Esophagus mucosa (tissue), 1 donor: ENCODE data around the gene AVPR1B. TPM values are rescaled to one million over a fixed set of nuclear protein-coding genes. Genes with fewer than 3 reads are reported as not detected.
A peak's percentile ranks its signal among the peaks of the same experiment; 100 is the strongest.

Source experiments
- ATAC-seq: fragments of 200-7000 bp; cut with Tn5 transposase; one replicate; pipeline ENCODE4 v1.9.1; 2020
- total RNA-seq: library from RNA; stranded (reverse); gene quantifications from one replicate; pipeline ENCODE4 v1.2.4, GENCODE V29; 2023
- donor health status: DM: yes; HTN: yes; CAD: no.

Gene AVPR1B, protein sequence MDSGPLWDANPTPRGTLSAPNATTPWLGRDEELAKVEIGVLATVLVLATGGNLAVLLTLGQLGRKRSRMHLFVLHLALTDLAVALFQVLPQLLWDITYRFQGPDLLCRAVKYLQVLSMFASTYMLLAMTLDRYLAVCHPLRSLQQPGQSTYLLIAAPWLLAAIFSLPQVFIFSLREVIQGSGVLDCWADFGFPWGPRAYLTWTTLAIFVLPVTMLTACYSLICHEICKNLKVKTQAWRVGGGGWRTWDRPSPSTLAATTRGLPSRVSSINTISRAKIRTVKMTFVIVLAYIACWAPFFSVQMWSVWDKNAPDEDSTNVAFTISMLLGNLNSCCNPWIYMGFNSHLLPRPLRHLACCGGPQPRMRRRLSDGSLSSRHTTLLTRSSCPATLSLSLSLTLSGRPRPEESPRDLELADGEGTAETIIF
- total RNA-seq: not detected

DNA sequence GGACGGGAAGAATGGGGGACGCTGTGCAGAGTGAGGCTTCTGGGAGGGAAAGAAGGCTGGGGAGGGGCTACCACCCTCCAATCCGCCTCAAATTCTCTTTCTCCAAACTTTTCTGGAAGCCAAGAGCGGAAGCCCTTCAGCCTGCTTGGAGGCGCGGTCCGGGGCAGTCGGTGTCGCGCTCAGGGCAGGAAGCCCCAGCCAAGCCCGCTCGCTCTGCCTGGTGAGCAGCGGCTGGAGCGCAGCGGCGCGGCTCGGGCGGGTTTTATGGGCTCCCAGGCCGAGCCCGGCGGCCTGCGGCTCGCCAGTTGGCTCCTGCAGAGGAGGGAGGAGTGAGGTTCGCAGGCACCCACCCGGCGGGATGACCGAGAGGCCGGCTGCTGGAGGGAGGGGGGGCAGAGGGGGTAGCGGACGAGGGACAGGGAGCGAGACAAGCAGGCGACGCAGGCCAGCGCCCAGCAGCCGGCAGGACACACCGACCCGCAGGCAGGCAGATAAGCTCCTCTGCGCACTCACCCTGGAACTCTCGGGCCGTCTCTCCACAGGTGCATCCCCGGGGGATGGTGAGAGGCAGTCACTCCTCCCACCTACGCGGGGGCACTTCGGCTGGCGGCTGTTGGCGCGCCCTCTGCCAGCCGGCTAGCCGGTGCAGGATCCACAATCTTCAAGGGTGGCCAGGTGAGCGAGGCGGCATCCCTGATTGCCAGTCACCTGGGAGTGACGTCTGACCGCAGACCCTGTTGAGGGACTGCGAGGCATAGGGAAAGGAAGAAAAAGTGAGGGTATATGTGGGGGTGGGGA, at the start of gene AVPR1B:
Gene AVPR1B, minus strand, starts transcription at position 238 of the 798 bp plus-strand sequence. CDS start 498 bp downstream, outside the sequence.
- ATAC-seq: peak; percentile 62

DNA sequence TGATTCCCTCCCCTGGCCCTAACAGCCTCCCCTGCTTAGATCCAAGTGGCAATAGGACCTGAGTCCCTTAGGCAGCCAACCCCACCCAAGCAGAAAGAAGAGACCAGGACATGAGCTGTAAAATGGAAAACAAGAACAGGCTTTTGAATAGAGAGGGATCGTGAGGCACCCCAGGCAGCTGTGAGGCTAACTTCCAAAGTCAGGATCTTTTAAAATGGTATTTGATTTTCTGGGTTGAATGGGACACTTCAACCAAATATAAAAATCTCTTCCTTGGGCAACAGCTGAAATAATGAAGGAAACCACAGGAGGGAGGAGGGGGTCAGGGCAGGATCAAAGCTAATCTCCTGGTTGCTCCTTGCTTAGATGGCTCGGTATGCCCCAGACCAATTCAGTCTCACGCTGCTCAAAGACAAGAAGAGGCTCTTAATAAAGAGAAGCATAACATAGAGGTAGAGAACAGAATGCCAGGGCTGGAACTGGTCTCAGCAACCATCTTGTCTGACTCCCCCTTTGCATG, 28.6 kb upstream of the AVPR1B start:
- no peak for ATAC-seq

DNA sequence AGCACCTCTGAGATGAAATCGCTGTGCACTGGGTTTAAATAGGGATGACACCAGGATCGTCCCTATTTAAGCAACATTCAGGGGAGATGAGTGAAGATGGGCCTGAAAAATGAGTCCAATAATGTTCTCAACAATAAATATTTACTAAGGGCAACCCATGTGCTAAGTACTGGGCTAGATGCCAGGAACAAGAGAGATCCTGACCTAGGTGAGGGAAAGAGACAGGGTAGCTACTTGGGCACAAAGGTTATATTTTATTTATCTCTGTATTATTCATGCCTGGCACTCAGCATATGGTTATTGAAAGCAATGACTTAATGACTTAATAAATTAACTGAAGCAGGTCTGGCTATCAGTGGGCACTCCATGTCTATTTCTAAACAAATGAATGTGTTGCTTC, 27.4 kb upstream of the AVPR1B start:
- no peak for ATAC-seq

DNA sequence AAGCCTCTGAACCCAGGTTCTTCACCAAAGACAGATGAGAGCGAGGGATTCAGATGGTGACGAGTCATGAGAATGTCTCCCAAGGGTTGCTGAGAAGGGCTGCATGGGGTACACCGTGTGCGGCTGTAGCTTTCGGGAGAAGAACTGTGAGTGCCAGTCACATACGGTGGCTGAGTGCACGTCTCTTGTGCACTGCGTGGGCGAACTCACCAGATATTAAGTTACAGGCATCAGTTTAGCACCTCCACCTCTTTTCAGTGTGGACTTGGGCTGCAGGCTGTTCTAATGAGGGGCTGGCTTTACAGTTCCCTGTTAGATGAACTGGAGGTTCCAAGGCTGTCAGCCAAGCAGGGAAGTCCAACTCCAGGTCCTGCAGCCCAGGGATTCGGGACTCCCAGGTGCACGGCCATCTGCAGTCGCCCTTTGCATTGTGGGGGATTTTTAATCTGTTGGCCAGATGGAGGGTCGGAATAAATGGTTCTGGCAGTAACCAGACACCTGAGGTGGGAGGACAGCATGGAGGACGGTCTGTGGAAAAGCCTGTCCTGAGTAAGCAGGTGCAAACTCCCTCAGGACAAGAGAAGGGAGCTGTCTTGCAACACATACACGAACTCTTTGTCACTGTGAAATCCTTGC, 26.5 kb upstream of the AVPR1B start:
- no peak for ATAC-seq

DNA sequence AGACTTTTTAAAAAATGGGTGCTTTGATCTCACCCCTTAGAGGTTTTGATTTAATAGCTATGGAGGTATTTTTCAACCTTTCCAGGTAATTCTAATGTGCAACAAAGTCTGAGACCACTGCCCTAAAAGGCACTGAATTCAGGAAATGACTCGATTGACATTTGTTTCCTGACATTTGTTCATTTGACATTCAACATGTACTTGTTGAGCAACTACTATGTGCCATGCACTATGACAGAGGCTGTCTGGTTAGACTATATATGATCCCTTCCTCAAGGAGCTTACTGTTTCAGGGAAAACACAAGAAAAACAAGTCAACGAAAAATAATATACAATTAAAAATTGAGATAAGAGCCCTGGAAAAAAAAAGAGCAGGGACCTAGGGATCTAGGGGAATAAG, 25.6 kb upstream of the AVPR1B start:
- ATAC-seq: no peak

DNA sequence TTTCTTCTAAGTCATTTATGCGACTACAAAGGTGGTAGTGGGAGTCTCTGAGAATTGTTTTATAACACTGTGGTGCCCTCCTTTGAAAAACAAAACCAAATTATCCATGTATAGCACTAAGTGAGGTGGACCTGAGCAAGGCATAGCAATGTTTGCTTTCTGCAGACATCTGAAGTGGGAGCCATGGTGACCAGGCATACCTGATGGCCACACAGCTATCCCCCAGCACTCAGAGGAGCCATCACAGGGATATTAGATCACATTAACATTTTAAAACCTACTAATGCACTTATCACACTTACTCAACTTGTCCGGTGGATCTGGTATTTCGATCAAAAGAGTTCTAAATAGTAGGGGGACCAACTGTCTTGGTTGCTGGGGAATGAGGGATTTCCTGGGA, 24.8 kb upstream of the AVPR1B start:
- no peak for ATAC-seq

DNA sequence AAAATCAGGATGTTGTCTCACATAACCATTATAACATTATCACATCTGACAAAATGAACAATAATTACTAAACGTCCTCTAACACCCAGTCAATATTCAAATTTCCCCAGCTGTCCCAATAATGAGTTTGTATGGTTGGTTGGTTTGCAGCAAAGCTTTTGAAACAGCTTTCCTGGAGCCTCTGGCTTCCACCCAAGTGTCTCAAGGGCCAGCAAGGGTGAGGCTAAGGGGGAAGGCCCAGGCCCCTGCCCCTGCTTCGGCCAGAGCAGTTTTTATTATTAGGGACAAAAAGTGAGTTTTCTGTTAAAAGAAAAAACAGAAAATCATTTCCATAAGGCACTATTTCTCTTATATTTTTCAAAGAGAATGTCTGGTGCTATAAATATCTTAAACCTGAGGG, 19.1 kb upstream of the AVPR1B start:
- ATAC-seq: no peak

DNA sequence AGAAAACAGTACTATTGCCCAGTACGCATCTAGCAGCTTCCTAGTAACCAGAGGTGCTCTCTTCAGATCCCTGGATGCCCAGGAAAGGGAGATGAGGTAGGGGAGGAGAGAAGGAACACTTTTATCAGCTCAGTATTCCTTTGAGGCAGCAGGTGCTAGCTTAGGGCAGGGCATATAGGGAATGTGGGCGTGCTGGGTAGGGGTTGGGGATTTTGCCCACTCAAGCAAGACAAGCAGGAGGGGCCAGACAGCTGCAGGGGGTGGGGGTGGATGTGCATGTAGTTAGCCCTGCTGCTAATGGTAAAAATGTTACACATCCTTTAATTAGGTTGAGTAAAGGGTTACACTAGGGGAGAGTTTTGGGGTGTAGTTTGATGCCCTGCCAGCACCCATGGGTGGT, 18.1 kb upstream of the AVPR1B start:
- no peak for ATAC-seq

DNA sequence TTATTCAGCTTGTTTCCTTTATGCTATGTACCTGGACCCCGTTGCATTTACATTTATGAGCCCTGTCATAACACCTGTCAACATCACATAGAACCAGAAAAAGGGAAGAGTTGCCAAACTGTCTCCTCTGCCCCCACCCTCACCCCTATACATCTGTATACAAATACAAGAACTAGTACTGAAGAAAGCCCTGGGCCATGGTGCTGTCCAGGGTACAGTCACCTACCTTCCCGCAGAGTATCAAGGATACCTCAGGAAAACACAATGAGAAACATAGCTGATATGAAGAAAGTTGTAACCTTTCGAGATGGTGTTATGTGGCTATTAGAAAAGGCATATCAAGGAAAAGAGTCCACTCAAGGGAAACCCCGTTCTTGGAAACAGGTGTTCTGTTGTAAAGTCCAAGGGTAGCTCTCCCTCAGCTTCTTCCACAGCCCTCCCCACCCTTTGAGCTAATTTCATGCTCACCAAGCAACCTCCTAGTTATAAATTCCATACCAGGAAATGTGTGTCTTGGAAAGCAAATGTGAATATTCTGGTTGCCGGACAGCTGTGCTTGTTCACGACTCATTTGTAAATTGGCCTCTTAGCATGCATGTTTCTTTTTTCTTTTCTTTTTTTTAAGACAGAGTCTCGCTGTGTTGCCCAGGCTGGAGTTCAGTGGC, 16.7 kb upstream of the AVPR1B start:
- ATAC-seq: no peak

DNA sequence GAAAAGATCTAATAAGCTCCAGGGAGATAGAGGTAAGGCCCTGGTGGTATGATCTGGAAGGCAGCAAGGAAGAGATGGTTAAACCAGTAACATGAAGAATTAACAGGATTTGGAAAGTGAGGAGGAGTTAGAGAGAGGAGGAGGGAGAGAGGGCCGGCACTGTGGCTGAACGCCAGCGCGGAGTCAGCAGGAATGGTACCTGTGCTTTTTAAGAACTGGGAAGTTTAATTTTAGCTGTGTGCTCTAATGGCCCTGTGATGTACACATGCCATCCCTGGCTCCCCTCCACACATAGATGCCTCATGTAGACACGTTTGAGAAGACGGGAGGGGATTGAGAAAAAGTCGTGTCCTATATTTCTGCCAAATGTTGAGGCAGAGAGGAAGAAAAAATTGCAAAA, 13.8 kb upstream of the AVPR1B start:
- ATAC-seq: no peak

DNA sequence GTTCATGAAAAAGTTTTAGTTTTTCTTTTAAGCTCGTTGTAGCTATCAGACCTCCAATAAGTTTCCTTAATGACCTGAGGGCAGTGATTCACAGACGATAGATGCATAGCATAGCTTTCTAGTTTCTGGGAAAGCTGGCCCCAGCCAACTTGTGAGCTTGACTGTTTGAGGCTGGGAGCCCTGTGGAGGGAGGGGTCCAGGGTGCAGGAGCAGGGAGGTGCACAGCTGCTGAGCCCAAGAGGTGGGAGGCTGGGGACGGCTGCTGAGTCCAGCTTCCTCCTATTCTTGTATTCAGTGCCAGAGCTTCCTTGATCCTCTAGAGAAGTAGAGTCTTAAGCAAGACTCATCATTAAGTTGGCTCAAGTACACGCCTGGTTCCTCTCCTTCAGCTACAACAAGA, 11.0 kb upstream of the AVPR1B start:
- no peak for ATAC-seq

DNA sequence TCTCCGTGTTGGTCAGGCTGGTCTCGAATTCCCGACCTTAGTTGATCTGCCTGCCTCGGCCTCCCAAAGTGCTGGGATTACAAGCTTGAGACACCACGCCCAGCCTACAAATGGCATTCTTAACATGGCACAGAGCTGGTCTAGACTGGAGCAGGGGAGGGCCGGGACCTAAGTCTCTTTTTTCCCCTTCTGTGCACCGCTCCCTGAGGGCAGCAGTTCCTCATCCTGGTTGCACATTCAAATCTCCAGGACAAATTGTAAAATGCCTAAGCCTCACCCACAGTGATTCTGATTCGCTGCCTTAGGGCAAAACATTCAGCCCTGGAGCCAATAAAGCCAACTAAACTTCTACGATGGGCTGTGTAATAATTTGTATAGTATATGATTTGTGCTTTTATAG, 10.1 kb upstream of the AVPR1B start:
- ATAC-seq: no peak

DNA sequence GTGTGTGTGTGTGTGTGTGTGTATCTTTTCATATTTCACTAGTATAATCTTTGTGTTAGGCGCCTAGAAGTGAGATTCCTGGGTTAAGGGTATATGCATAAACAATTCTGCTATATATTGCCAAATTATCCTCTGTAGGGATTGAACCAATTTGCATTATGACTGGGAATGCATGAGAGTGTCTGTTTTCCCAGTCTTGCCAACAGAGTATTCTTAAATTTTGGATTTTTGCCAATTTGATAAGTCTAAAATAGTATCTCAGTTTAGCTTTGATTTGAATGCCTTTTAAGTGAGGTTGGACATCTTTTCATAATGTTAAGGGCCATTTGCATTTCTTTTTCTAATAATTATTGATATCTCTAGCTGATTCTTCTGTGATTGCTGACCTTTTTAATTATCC, 8.2 kb upstream of the AVPR1B start:
- no peak for ATAC-seq

DNA sequence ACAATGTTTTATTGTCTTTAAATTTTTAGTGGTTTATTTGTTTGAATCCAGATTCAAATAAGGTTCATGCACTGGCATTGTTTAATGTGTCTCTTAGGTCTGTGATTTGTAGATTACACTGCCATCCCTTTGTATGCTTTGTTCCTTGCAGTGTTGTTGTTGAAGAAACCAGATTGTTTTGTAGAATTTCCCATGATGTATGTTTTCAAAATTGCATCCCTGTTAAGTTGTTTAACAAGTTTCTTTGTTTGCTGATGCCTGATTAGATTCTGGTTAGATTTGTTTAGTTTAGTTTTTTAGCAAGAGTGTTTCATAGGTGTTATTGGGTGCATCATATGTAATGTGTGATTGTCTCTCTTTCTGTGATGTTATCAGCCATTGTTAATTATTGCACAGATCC, 5.5 kb upstream of the AVPR1B start:
- no peak for ATAC-seq

DNA sequence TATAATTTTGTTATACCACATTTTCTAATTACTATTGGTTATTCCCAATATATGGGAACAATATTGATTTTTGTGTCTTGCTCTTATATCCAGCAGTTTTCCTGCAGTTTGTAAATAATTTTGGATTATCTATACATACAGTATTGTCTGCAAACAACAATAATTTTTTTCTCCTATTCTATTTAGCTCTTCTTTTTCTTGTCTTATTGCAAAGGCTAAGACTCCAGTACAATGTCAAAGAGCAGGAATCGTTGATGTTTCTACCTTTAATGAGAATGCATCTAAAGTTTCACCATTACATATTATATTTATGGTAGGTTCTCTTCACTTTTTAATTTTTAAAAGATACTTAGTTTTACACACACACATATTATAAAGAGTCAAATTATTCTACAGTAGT, 4.1 kb upstream of the AVPR1B start:
- no peak for ATAC-seq

DNA sequence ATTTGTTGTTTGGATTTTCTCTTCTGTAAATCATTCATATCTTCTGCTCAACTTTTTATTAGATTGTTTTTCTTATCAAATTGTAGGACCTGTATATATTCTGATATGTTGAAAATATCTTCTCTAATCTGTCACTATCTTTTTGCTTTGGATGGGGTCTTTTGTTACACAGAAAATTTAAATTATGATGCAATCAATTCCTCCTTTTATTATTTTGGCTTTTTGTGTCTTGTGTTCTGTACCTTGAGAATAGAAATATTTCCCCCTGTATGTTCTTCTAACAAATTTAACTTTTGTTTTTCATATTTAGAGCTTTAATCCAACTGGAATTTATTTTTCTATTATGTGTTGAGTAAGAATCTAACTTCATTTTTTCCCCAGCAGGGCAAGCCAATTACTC, 3.2 kb upstream of the AVPR1B start:
- no peak for ATAC-seq

DNA sequence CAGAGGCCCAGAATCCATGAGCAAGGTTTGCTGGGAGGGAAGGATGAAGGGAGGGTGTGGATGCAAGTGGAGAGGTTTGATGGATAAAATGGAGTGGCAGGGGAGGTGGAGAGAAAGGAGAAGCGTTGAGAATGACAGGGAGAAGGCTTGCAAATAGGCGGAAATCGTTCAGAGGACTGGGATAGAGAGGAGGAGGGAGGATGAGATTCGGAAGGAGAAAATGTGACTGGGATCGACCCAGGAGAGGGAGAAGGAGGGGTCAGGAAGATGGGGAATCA, 376 bp downstream of the AVPR1B start:
- no peak for ATAC-seq

DNA sequence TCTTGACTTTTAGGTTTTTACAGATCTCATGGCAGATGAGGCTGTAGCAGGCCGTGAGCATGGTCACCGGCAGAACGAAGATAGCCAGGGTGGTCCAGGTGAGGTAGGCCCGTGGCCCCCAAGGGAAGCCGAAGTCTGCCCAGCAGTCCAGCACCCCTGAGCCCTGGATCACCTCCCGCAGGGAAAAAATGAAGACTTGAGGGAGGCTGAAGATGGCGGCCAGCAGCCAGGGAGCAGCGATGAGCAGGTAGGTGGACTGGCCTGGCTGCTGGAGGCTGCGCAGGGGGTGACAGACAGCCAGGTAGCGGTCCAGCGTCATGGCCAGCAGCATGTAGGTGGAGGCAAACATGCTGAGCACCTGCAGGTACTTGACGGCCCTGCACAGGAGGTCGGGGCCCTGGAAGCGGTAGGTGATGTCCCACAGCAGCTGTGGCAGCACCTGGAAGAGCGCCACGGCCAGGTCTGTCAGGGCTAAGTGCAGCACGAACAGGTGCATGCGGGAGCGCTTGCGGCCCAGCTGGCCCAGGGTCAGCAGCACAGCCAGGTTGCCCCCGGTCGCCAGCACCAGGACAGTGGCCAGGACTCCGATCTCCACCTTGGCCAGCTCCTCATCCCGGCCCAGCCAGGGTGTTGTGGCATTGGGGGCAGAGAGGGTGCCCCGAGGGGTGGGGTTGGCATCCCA, 856 bp downstream of the AVPR1B start:
- ATAC-seq: no peak

DNA sequence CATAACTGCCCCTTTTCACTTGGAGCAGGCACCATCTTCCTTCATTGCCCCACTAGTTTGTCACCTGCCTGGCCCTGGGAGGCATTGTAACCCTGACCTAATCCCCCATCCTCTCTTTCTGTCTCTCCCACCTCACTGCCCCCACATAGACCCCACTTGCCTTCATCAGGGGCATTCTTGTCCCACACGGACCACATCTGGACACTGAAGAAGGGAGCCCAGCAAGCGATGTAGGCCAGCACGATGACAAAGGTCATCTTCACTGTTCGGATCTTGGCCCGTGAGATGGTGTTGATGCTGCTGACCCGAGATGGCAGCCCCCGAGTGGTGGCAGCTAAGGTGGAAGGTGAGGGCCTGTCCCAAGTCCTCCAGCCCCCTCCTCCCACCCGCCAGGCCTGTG, 1.4 kb downstream of the AVPR1B start:
- no peak for ATAC-seq

DNA sequence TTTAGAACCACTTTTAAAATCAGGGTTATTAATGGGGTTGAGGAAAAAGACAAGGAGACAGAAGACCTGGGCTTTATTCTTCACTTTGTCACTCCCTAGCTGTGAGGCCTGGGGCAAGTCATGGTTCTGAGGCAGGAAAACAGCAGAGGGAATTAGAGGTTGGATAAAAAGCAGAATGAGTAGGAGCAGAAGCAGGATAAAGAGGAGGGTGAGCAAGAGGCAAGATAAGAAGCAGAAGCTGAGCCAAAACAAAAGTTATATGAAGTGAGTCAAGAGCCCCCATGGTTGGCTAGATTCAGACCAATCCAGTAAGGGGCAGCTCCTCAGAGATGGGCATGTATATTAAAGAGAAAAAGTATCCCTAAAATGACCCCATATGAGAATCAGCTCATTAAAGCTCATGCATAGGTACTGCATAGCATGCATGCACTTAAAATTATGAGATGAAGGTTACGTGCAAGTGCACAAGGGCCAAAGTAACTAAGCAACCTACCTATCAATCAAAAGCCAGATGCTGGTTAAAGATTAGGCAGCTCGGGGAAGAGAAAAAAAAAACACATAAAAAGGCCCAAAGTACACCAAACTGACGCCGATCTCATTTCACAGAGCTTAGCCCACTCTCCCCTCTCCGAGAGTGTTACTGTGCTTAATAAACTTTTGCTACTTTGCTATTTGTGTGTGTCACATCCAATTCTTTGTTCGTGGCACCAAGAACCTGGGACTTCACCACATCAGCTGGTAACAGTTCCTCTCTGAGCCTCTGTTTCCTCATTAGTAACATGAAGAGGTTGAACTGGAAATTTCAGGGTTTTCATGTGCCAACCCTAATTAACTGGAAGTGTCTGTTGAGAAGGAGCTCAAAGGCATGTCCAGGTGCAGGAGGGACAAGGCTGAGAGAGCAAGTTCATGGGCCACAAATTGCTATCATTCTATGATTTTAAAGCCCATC, 2.2 kb downstream of the AVPR1B start:
- no peak for ATAC-seq

DNA sequence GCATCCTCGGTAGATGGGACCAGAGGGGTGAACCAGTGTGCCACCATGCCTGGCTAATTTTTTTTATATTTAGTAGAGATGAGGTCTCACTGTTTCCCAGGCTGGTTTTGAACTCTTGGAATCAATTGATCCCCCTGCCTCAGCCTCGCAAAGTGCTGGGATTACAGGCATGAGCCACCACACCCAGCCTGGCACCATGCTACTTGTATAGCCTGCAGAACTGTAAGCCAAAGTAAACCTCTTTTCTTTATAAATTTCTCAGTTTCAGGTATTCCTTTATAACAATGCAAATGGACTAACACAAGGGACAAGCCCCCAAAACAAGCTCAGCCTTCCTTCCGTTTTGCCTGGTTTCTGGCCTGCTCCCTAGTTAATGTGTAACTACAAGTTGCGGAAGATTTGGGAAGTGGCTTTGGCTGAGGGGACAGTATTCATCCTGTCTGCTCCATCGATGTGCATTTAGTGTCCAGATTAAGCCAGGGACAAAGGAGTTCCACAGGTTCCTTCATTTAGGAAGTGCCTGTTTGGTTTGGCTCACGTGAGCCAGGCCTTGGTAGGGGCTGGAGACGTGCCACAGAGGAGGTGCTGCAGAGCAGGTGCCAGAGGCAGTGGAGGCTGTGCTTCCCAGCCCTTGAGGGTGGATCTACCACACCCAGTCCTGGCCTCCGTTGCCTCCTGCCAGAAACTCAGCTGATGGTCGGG, 4.4 kb downstream of the AVPR1B start:
- ATAC-seq: no peak
